Neural cell (in vitro differentiated cells): ENCODE data around the gene SPI1. TPM values are rescaled to one million over a fixed set of nuclear protein-coding genes. Genes with fewer than 3 reads are reported as not detected.

Experiments used
- H2AFZ ChIP-seq: fragments of 200-600, 300-800 bp; sonication (generic), shearing (Covaris generic); 2 replicates; pipeline ENCODE4 v1.6.0; 2014; ENCODE audit warnings: low read depth, mild to moderate bottlenecking, antibody characterized with exemption, low read length, moderate library complexity
- H3F3A ChIP-seq: fragments of 200-600 bp; shearing (Covaris generic); 2 replicates; pipeline ENCODE4 v1.6.1; 2016; ENCODE audit warnings: mild to moderate bottlenecking, moderate library complexity, mixed read lengths, antibody characterized with exemption, low read length; ENCODE audit not compliant: insufficient read depth, poor library complexity, severe bottlenecking
- H3K27ac ChIP-seq: fragments of 200-600, 300-800 bp; sonication (generic), shearing (Covaris generic); 2 replicates; pipeline ENCODE4 v1.5.1; 2014; ENCODE audit warnings: mild to moderate bottlenecking, low read length, moderate library complexity
- H3K27me3 ChIP-seq: fragments of 300-800, 200-600 bp; sonication (generic), shearing (Covaris generic); 2 replicates; pipeline ENCODE4 v1.6.0; 2014; ENCODE audit warnings: mild to moderate bottlenecking, low read depth, low read length, moderate library complexity; ENCODE audit not compliant: insufficient read depth
- H3K36me3 ChIP-seq: fragments of 300-800, 200-600 bp; sonication (generic), shearing (Covaris generic); 2 replicates; pipeline ENCODE4 v1.5.1; 2014; ENCODE audit warnings: mild to moderate bottlenecking, antibody characterized with exemption, low read length, moderate library complexity; ENCODE audit not compliant: insufficient read depth
- H3K4me2 ChIP-seq: fragments of 300-800, 200-600 bp; sonication (generic), shearing (Covaris generic); 2 replicates; pipeline ENCODE4 v1.6.0; 2014; ENCODE audit warnings: mild to moderate bottlenecking, low read length
- H3K4me3 ChIP-seq: fragments of 300-800, 200-600 bp; sonication (generic), shearing (Covaris generic); 2 replicates; pipeline ENCODE4 v1.5.1; 2014; ENCODE audit warnings: mild to moderate bottlenecking, low read length, moderate library complexity
- H3K79me2 ChIP-seq: fragments of 200-600 bp; shearing (Covaris generic); replicated peaks from 2 replicates; pipeline ENCODE4 v1.6.0; 2014; ENCODE audit warnings: mild to moderate bottlenecking, low read length, moderate library complexity; ENCODE audit not compliant: insufficient read depth
- H3K9ac ChIP-seq: fragments of 300-800, 200-600 bp; sonication (generic), shearing (Covaris generic); 2 replicates; pipeline ENCODE4 v1.6.1; 2016; ENCODE audit warnings: mild to moderate bottlenecking, low read length, mixed read lengths
- H3K9me2 ChIP-seq: fragments of 200-600 bp; shearing (Covaris generic); 2 replicates; pipeline ENCODE4 v1.6.1; 2016; ENCODE audit warnings: mild to moderate bottlenecking, low read length, mixed read lengths; ENCODE audit not compliant: insufficient read depth
- H3K9me3 ChIP-seq: fragments of 200-600, 300-800 bp; sonication (generic), shearing (Covaris generic); 2 replicates; pipeline ENCODE4 v1.6.1; 2016; ENCODE audit warnings: mild to moderate bottlenecking, mixed run types, low read length, moderate library complexity, mixed read lengths
- H4K20me1 ChIP-seq: fragments of 200-600 bp; shearing (Covaris generic); 2 replicates; pipeline ENCODE4 v1.6.1; 2016; ENCODE audit warnings: mild to moderate bottlenecking, mixed run types; ENCODE audit not compliant: insufficient read depth
- CTCF ChIP-seq: fragments of 450-650 bp; IDR thresholded peaks from 2 replicates; pipeline ENCODE4 v1.5.1; 2014; ENCODE audit warnings: antibody characterized with exemption, mild to moderate bottlenecking, moderate library complexity; ENCODE audit not compliant: poor library complexity, severe bottlenecking
- EP300 ChIP-seq: fragments of 450-650 bp; conservative IDR thresholded peaks from 2 replicates; pipeline ENCODE4 v1.6.1; 2014; ENCODE audit warnings: antibody characterized with exemption, mild to moderate bottlenecking, moderate library complexity; ENCODE audit not compliant: poor library complexity, severe bottlenecking
- EZH2 ChIP-seq: fragments of 200-600, 300-800 bp; shearing (Covaris generic), sonication (generic); IDR thresholded peaks from 2 replicates; pipeline ENCODE4 v1.6.1; 2014; ENCODE audit warnings: antibody characterized with exemption, low read length, borderline replicate concordance, mild to moderate bottlenecking; ENCODE audit not compliant: insufficient read depth, poor library complexity, severe bottlenecking
- MXI1 ChIP-seq: fragments of 450-650 bp; conservative IDR thresholded peaks from 2 replicates; pipeline ENCODE4 v1.6.1; 2014; ENCODE audit warnings: antibody characterized with exemption, mild to moderate bottlenecking; ENCODE audit not compliant: poor library complexity, severe bottlenecking
- POLR2AphosphoS5 ChIP-seq: IDR thresholded peaks from 2 replicates; pipeline ENCODE4 v1.6.1; 2012
- RAD21 ChIP-seq: fragments of 450-650 bp; conservative IDR thresholded peaks from 2 replicates; pipeline ENCODE4 v1.6.1; 2014; ENCODE audit warnings: antibody characterized with exemption, mild to moderate bottlenecking, moderate library complexity
- SMC3 ChIP-seq: fragments of 450-650 bp; conservative IDR thresholded peaks from 2 replicates; pipeline ENCODE4 v1.6.1; 2014; ENCODE audit warnings: antibody characterized with exemption, mild to moderate bottlenecking, moderate library complexity; ENCODE audit not compliant: poor library complexity
- TAF1 ChIP-seq: IDR thresholded peaks from 2 replicates; pipeline ENCODE4 v1.6.1; 2012; ENCODE audit warnings: low read depth
- polyA plus RNA-seq: library from polyadenylated mRNA; depleted of rRNA; stranded (reverse); fragments of >200 nt; gene quantifications from 2 replicates; pipeline ENCODE4 v1.2.3, GENCODE V29; 2014
- TF ChIP-seq, protein P1 (sequence below): IDR thresholded peaks from 2 replicates; pipeline ENCODE4 v1.6.1; 2012; ENCODE audit warnings: borderline replicate concordance

The SPI1 gene
- polyA plus RNA-seq, 1 donor from 2014 or later, result not detected

- no peaks in the 10 kb centered on the region for H3K36me3 ChIP-seq
- no peaks in the 10 kb centered on the region for H3K27me3 ChIP-seq
- no peak overlapping the region for H3K4me3 ChIP-seq
- H2AFZ ChIP-seq, result no peak overlapping the region
- no peaks in the 10 kb centered on the region for H3K9me2 ChIP-seq
- H4K20me1 ChIP-seq, result no peaks in the 10 kb centered on the region
- no peak overlapping the region for H3K9ac ChIP-seq
- H3F3A ChIP-seq, result no peaks in the 10 kb centered on the region
- H3K9me3 ChIP-seq, result no peaks in the 10 kb centered on the region
- H3K79me2 ChIP-seq, result no peaks in the 10 kb centered on the region
- H3K4me2 ChIP-seq, result no peak overlapping the region
- H3K27ac ChIP-seq, result no peak overlapping the region
- no peak for TF ChIP-seq CTCF
- no peak for TF ChIP-seq POLR2AphosphoS5
- no peak for TF ChIP-seq SMC3
- no peak for TF ChIP-seq RAD21
- TF ChIP-seq EP300, result no peak
- TF ChIP-seq TAF1, result no peak
- no peak for TF ChIP-seq EZH2
- TF ChIP-seq MXI1, result no peak
- TF ChIP-seq, protein P1, sequence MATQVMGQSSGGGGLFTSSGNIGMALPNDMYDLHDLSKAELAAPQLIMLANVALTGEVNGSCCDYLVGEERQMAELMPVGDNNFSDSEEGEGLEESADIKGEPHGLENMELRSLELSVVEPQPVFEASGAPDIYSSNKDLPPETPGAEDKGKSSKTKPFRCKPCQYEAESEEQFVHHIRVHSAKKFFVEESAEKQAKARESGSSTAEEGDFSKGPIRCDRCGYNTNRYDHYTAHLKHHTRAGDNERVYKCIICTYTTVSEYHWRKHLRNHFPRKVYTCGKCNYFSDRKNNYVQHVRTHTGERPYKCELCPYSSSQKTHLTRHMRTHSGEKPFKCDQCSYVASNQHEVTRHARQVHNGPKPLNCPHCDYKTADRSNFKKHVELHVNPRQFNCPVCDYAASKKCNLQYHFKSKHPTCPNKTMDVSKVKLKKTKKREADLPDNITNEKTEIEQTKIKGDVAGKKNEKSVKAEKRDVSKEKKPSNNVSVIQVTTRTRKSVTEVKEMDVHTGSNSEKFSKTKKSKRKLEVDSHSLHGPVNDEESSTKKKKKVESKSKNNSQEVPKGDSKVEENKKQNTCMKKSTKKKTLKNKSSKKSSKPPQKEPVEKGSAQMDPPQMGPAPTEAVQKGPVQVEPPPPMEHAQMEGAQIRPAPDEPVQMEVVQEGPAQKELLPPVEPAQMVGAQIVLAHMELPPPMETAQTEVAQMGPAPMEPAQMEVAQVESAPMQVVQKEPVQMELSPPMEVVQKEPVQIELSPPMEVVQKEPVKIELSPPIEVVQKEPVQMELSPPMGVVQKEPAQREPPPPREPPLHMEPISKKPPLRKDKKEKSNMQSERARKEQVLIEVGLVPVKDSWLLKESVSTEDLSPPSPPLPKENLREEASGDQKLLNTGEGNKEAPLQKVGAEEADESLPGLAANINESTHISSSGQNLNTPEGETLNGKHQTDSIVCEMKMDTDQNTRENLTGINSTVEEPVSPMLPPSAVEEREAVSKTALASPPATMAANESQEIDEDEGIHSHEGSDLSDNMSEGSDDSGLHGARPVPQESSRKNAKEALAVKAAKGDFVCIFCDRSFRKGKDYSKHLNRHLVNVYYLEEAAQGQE, result no peak
These were observed 29.5 kb downstream of the SPI1 start for GRCh38 chr11:47348859-47349258.

GRCh38 chr11:47348131-47348802, 30.1 kb downstream of the SPI1 start:
- TF ChIP-seq, protein P1, result no peak
- no peak for TF ChIP-seq SMC3
- no peak for TF ChIP-seq POLR2AphosphoS5
- no peak for TF ChIP-seq EZH2
- no peak for TF ChIP-seq TAF1
- TF ChIP-seq RAD21, result no peak
- TF ChIP-seq EP300, result no peak
- TF ChIP-seq CTCF, result no peak
- TF ChIP-seq MXI1, result no peak
- H3K4me3 ChIP-seq, result no peak overlapping the region
- H3K9ac ChIP-seq, result no peak overlapping the region
- H3K27me3 ChIP-seq, result no peaks in the 10 kb centered on the region
- no peaks in the 10 kb centered on the region for H3K9me2 ChIP-seq
- H3K4me2 ChIP-seq, result no peak overlapping the region
- H3K79me2 ChIP-seq, result no peaks in the 10 kb centered on the region
- H2AFZ ChIP-seq, result no peak overlapping the region
- H3K36me3 ChIP-seq, result no peaks in the 10 kb centered on the region
- H3K27ac ChIP-seq, result no peak overlapping the region
- no peaks in the 10 kb centered on the region for H3F3A ChIP-seq
- H3K9me3 ChIP-seq, result no peaks in the 10 kb centered on the region
- H4K20me1 ChIP-seq, result no peaks in the 10 kb centered on the region
